Measurements from ENCODE around the gene EML1. TPM values are rescaled to one million over a fixed set of nuclear protein-coding genes. Genes with fewer than 3 reads are reported as not detected.

The EML1 gene
- total and polyA plus RNA-seq, 2 donors from 2014 or later: 7.9 to 35.9 TPM

- DNase-seq: no peak
- Histone ChIP-seq H3K4me1 (ENCODE audit: control insufficient read depth in 2 of 3, insufficient read depth in 2 of 3, low read depth in 1 of 3, low read length in 3 of 3) (no peaks in the 10 kb centered on the region), H3K36me3 (ENCODE audit: control insufficient read depth in 2 of 3, insufficient read depth in 3 of 3, low read length in 3 of 3) (no peaks in the 10 kb centered on the region), H3K27ac (ENCODE audit: low read depth in 2 of 2, low read length in 2 of 2) (no peak overlapping the region), H3K9me3 (ENCODE audit: control insufficient read depth in 2 of 3, insufficient read depth in 1 of 3, low read length in 3 of 3) (peaks cover 0 to 11% (median 0%) of the 10 kb centered on the region in 3 donors), H3K9ac (ENCODE audit: low read length in 3 of 3) (no peak overlapping the region), H3K27me3 (ENCODE audit: control insufficient read depth, insufficient read depth, low read length) (no peaks in the 10 kb centered on the region), H3K4me3 (ENCODE audit: low read length in 3 of 3) (no peak overlapping the region)
- intact Hi-C loops (cut with DNase I): no loop called here
- no peak for FAIRE-seq
- TF ChIP-seq, protein P1, sequence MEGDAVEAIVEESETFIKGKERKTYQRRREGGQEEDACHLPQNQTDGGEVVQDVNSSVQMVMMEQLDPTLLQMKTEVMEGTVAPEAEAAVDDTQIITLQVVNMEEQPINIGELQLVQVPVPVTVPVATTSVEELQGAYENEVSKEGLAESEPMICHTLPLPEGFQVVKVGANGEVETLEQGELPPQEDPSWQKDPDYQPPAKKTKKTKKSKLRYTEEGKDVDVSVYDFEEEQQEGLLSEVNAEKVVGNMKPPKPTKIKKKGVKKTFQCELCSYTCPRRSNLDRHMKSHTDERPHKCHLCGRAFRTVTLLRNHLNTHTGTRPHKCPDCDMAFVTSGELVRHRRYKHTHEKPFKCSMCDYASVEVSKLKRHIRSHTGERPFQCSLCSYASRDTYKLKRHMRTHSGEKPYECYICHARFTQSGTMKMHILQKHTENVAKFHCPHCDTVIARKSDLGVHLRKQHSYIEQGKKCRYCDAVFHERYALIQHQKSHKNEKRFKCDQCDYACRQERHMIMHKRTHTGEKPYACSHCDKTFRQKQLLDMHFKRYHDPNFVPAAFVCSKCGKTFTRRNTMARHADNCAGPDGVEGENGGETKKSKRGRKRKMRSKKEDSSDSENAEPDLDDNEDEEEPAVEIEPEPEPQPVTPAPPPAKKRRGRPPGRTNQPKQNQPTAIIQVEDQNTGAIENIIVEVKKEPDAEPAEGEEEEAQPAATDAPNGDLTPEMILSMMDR (IDR thresholded peaks at IDR 0.05; ENCODE audit: borderline replicate concordance, extremely low read depth, insufficient read depth): no peak
Observed at GRCh38 chr14:99780690-99781089, 12.5 kb upstream of the EML1 start.

DNA sequence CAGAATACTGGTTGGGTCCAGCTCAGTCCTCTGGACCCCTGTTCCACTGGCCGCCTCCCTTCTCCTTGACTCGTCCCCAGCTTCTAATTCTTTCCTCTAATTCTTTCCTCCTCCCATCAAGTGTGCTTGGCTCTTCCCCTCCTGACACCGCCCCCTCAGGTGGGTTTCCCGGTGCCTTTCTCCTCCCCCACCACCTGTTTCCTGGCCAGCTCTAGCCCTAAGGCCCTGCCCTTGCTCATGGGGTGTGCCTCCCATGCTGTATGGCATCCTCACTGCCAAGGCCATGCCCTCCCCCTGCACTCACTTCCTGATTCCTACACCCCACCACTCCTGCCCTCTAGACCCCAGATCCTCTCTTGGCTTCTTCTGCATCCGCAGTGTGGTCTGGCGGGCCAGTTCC is 12.1 kb upstream of the EML1 start:
- no peaks in the 10 kb centered on the region for H3K4me1 ChIP-seq (ENCODE audit: control insufficient read depth in 2 of 3, insufficient read depth in 2 of 3, low read depth in 1 of 3, low read length in 3 of 3)
- no peak for FAIRE-seq

DNA sequence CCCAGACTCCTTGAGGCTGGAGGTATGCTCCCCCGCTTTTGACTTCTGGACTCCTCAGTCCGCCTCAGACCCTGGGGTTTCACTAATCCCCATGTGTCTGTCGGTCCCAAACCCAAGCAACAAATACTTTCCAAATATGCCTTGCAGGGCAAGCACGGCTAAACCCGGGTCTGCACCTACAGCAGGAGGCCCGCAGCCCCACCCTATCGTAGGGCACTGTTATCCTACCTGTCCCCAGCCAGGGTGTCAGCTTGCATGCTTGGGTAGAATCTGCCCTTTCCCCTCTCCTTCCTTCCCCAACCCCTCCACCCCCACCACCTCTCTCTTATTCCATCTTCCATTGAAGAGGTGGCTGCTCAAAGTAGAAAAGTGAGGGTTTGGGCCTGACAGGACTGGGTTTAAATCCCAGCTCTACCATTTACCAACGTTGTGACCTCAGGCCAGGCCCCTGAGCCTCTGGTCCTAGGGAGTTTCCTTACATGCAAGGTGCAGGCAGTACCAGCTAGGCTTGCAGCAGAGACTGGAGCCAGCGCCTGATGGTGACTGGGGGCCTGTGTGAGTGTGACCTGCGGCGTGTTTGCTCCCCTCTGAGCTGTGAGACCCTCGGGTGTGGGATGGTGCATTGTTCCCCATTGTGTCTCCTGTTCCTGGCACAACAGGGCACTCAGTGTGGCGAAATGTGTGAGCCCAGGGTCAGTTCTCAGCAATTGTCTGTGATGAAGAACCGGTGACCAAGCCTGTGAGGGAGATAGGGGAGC is 11.2 kb upstream of the EML1 start:
- H3K27me3 ChIP-seq (ENCODE audit: control insufficient read depth, insufficient read depth, low read length): no peaks in the 10 kb centered on the region
- no peak for FAIRE-seq
- no peak overlapping the region for H3K4me3 ChIP-seq (ENCODE audit: low read length in 3 of 3)
- no peak overlapping the region for H3K9ac ChIP-seq (ENCODE audit: low read length in 3 of 3)
- intact Hi-C loops (cut with DNase I): no loop called here
- H3K27ac ChIP-seq (ENCODE audit: low read depth in 2 of 2, low read length in 2 of 2): no peak overlapping the region
- TF ChIP-seq, protein P1 (IDR thresholded peaks at IDR 0.05; ENCODE audit: borderline replicate concordance, extremely low read depth, insufficient read depth): no peak
- peaks cover 0 to 11% (median 0%) of the 10 kb centered on the region in 3 donors for H3K9me3 ChIP-seq (ENCODE audit: control insufficient read depth in 2 of 3, insufficient read depth in 1 of 3, low read length in 3 of 3)
- peaks cover 0 to 3% (median 0%) of the 10 kb centered on the region in 3 donors for H3K4me1 ChIP-seq (ENCODE audit: control insufficient read depth in 2 of 3, insufficient read depth in 2 of 3, low read depth in 1 of 3, low read length in 3 of 3)
- H3K36me3 ChIP-seq (ENCODE audit: control insufficient read depth in 2 of 3, insufficient read depth in 3 of 3, low read length in 3 of 3): no peaks in the 10 kb centered on the region
- DNase-seq: no peak

More for the DNA sequence above, 12.1 kb upstream of the EML1 start:
- H3K9me3 ChIP-seq (ENCODE audit: control insufficient read depth in 2 of 3, insufficient read depth in 1 of 3, low read length in 3 of 3): peaks cover 0 to 11% (median 0%) of the 10 kb centered on the region in 3 donors
- intact Hi-C loops (cut with DNase I): no loop called here
- no peak for DNase-seq
- no peak overlapping the region for H3K9ac ChIP-seq (ENCODE audit: low read length in 3 of 3)
- no peak overlapping the region for H3K4me3 ChIP-seq (ENCODE audit: low read length in 3 of 3)
- no peak overlapping the region for H3K27ac ChIP-seq (ENCODE audit: low read depth in 2 of 2, low read length in 2 of 2)
- TF ChIP-seq, protein P1 (IDR thresholded peaks at IDR 0.05; ENCODE audit: borderline replicate concordance, extremely low read depth, insufficient read depth): no peak
- no peaks in the 10 kb centered on the region for H3K36me3 ChIP-seq (ENCODE audit: control insufficient read depth in 2 of 3, insufficient read depth in 3 of 3, low read length in 3 of 3)
- no peaks in the 10 kb centered on the region for H3K27me3 ChIP-seq (ENCODE audit: control insufficient read depth, insufficient read depth, low read length)
